HG03354 (cell line): ENCODE measurements around the gene COLQ.
"Not testable (repeated sequence)": the region's sequence is repeated elsewhere in the genome, so short reads cannot be mapped to it uniquely, and the experiment has no call there.

Source experiments
- ATAC-seq: cut with Tn5 transposase; IDR thresholded peaks from one replicate; pipeline ENCODE4 v1.9.1; 2021; ENCODE audit warnings: mild to moderate bottlenecking; ENCODE audit not compliant: unreplicated experiment, poor library complexity, severe bottlenecking

COLQ gene

GRCh38 chr3:15438983-15439382 lies 82.5 kb downstream of the COLQ start:
- ATAC-seq: no peak

- no peak for ATAC-seq
Observed at GRCh38 chr3:15436246-15436645, 85.3 kb downstream of the COLQ start.

- ATAC-seq: no peak
Observed at GRCh38 chr3:15434756-15435155, 86.8 kb downstream of the COLQ start.

DNA sequence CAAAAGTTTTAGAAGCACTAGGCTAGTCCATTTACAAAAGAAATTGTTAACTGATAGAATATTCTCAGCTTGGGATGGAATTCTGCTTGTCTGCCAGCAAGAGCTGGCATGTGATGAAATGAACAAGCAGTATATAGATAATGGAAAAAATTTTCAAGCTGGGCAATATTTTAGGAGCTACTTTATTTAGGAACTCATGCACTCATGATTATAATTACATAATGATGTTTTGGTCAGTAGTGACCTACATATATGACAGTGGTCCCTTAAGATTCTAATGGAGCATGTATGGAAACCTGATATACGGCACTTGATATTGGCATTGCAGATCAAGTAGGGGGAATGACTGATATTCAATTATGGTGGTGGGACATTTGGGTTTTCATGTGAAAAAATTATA lies 88.0 kb downstream of the COLQ start:
- no peak for ATAC-seq

GRCh38 chr3:15431256-15431837 lies 90.2 kb downstream of the COLQ start:
- ATAC-seq: no peak

GRCh38 chr3:15430624-15431023 lies 90.9 kb downstream of the COLQ start:
- ATAC-seq: no peak

DNA sequence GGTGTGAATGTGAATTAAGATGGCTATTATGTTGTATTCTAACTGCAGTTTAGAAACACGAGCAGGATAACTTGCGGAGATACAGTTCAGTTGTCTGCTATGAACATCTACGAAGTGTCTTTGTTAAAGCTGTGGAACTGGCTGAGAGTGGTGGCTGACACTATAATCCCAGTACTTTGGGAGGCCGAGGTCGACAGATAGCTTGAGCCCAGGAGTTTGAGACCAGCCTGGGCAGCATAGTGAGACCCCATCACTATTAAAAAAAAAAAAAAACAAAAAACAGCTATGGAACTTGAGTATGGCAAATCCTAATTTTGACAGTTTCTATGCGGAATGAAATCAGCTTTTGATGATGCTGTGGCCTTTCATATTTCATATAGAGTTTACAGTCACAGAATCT lies 92.4 kb downstream of the COLQ start:
- no peak for ATAC-seq

DNA sequence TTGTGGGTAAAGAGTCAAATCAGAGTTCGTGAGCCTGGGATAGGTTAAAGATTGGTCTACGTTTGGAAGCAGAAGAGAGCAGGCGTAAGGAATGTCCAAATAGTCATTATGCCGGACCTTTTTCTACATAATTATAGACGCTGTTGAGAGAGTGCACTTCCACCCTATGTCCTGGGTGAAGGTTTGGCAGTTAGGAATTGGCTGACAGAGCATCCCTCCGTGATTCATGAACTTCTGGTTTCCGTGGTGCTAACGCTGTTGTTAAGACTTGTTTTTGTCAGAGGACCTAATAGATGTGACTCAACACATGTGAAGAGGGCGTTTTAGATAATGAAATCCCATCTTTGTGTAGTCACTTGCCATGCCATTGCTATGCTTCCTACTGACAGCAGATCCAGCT lies 93.0 kb downstream of the COLQ start:
- no peak for ATAC-seq

GRCh38 chr3:15427981-15428380 lies 93.5 kb downstream of the COLQ start:
- ATAC-seq: no peak

- ATAC-seq: peak; percentile 94
Observed at GRCh38 chr3:15427182-15427880, 94.2 kb downstream of the COLQ start, which contains the start of the genes EAF1 and METTL6. EAF1 (plus strand) TSS chr3:15427598; CDS start chr3:15427780, 182 bp downstream. METTL6 (minus strand) TSS chr3:15427544; CDS start chr3:15426511, 1,033 bp downstream.

- ATAC-seq: no peak
Observed at GRCh38 chr3:15426579-15427118, 94.9 kb downstream of the COLQ start.

DNA sequence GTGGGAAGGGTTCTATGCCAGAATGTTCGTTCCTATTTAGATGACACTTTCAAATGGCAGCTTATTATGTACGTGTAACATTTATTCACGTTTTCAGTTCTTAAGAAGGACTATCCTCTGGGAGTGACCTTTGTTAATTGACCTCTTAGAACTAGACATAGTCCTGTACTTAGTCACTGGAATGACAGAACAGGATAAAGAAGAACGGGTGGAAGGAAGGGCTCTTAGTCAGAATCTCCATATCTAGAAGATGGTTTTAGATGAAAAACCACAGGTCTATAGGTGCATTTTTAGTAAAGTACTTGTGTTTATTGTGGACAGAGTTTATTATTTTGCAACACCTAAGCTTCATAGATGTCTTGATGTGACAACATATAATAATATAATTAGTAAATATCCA lies 100.6 kb downstream of the COLQ start:
- no peak for ATAC-seq

DNA sequence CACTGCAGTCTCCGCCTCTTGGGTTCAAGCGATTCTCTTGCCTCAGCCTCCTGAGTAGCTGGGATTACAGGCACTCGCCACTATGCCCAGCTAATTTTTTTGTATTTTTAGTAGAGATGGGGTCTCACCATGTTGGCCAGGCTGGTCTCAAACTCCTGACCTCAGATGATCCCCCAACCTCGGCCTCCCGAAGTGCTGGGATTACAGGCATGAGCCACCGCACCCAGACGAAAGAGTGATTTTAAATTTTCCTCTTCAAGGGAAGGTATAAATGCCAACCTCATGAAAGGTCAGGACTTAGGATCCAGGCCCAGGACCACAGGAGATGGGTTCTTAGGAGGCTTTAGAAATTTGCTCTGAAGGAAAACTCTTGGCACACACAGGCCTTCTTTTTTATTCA lies 110.5 kb downstream of the COLQ start:
- ATAC-seq: not testable (repeated sequence)

DNA sequence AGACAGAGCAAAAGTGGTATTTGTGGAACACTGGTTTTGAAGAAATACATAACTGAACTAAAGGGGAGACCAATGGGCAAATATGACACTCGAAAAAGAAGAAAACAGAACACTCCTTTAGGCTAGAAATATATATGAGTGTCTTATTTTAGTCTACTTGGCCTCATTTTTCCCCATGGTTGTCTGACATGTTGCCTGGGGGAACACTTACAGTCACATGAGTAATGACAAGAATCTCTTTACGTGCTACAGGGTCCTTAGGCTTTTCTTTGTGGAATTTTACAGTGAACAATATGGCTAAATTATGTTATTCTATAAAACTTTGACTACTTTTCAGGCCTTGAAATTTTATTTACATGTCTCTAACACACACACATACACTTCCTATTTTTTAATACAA lies 111.7 kb downstream of the COLQ start:
- no peak for ATAC-seq

GRCh38 chr3:15409239-15409638 lies 112.3 kb downstream of the COLQ start:
- ATAC-seq: no peak

- peak; percentile 48 for ATAC-seq
Observed at GRCh38 chr3:15405448-15406050, 116.0 kb downstream of the COLQ start.

- no peak for ATAC-seq
Observed at GRCh38 chr3:15404767-15405166, 116.7 kb downstream of the COLQ start.

- no peak for ATAC-seq
Observed at GRCh38 chr3:15403965-15404364, 117.5 kb downstream of the COLQ start.

GRCh38 chr3:15403495-15403894 lies 118.0 kb downstream of the COLQ start:
- ATAC-seq: no peak

DNA sequence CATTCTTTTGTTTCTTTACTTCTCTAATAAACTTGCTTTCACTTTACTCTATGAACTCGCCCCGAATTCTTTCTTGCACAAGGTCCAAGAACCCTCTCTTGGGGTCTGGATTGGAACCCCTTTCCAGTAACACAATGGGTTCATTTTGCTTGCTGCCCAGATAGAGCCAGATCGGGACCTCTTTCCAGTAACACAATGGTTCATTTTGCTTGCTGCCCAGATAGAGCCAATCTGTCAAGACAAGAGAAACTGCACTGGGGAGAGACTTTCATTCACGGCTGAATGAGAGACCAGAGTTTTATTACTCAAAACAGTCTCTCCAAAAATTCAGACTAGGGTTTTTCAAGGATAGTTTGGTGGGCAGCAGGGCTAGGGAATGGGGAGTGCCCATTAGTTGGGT lies 119.6 kb downstream of the COLQ start:
- no peak for ATAC-seq
